GM18499 (cell line): Measurements from ENCODE around the gene TMEM43.
"Not testable (repeated sequence)": the region's sequence is repeated elsewhere in the genome, so short reads cannot be mapped to it uniquely, and the experiment has no call there.

Experiments used
- ATAC-seq: cut with Tn5 transposase; IDR thresholded peaks from one replicate; pipeline ENCODE4 v1.9.1; 2021; ENCODE audit warnings: moderate number of reproducible peaks; ENCODE audit not compliant: insufficient read depth, unreplicated experiment

TMEM43 gene

DNA sequence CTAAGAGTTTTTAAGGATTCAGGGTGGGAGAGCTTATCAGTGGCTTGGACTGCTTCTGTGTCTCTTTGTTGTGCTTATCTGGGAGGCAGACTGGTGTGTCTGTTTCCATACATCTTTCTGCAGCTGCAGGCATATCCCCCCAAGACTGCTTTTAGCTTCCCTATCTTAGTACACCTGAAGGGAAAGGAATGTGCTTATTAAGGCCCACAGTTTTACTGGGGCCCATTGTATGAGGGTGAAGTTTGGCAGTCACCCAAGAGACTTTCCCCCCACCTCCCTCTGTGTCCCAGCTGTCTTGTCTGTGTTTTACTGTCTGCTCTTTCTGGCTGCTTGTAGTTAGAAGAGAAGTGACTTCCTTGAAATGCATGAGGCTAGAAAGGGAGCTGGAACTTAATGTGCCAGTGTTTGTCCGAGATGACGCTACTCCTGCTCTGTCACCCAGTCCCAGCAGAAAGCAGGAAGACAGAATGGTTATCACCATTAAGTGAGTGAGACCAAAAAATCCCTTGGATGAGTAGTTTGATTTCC is 3.9 kb upstream of the TMEM43 start:
- not testable (repeated sequence) for ATAC-seq

GRCh38 chr3:14121859-14122258 is 3.0 kb upstream of the TMEM43 start:
- no peak for ATAC-seq

DNA sequence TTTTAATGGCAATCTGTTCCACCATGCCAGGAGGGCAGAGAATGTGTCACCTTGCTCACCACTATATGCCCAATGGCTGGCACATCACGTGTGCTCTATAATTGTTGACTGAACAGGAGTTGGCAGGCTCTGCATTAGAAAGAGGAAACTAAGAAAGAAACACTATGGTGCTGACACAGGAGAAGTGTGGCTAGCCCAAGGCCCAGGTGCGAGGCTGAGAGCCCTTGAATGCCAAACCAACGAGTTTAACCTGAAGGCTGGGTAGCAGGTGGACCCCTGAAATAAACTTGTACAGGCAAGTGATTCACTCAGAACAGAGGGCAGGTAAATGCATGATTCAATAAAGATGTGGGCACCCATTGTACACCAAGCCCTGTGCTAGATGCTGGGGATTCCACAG is 2.6 kb upstream of the TMEM43 start:
- no peak for ATAC-seq

DNA sequence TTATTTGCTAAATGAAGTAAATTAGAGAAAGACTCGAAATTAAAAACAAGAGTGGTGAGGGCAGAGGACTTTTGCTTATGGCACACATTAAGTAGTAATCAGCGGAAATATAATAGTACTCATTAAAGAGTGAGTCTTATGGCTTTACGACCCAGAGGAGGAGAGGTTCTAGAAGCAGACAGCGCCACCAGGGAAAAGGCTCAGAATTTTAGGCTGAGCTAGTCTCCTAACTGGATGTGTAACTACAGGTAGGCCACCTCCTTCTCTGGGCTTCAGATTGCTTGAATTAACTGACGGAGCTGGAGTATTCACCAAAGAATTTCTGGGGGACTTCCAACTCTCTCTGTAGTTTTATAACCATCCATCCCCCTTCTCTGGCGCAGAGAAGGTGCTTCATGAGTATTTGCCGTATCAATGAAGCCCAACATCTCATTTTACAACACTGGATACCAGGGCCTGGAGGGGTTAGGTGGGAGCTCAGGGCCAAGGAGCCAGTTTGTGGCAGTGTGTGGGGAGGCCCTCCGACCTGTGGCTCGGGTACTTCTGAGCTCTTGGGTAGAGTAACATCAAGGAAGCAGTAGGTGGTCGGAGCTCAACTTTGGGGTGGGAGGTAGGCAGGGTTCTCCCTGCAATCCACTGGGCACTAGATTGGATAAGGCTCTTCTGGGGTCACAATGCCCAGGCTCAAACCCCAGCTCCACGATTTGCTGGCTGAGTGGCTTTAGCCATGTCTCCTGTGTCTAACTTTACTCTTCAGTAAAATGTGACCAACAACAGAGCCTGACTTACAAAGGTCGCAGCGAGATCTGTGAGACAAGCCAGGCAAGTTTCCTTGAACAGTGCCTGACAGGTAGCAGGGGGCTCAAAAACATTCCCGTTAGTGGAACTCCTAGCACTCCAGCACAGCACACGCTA is 1.3 kb upstream of the TMEM43 start:
- ATAC-seq, result no peak

GRCh38 chr3:14124223-14124614 is 633 bp upstream of the TMEM43 start:
- ATAC-seq, result peak; percentile 25

DNA sequence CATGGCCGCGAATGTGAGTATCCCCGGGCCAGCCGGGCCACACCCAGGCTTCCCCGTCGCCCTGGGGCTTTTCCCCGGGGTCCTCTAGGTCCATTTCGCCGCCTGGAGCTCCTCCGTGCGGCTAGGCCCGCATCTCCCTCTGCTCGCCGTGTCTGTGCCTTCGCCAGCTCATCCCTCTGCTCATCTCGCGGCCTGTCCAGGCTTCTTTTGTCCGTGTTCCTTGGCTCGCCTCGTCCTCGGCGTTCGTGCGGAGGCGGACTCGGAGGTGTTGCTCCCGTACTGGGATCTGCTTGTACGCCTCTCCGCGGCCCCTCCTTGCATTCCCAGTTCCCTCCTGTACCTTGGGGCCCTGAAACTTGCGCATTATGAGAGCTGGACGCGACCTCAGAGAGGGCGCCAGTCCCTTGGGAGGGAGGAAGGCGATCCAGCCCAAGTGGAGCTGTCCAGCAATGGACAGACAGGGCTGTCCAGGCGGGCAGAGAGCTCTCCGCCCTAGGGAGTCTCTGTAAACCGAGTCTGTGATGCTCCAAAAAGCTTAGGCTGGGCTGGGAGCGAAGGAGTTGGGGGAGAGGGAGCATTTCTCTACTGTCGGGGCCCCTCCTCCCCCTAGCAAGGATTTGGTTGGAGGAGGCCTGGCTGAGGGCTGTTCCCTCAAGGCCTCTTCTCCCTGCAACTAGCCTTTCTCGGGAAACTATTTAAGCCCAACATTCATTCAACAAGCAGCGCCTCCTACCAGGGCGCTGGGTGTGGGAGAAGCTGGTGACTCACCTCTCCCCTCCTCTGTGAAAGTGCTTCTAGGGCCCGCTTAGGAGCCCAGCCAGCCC is 553 bp downstream of the TMEM43 start:
- ATAC-seq, result no peak

DNA sequence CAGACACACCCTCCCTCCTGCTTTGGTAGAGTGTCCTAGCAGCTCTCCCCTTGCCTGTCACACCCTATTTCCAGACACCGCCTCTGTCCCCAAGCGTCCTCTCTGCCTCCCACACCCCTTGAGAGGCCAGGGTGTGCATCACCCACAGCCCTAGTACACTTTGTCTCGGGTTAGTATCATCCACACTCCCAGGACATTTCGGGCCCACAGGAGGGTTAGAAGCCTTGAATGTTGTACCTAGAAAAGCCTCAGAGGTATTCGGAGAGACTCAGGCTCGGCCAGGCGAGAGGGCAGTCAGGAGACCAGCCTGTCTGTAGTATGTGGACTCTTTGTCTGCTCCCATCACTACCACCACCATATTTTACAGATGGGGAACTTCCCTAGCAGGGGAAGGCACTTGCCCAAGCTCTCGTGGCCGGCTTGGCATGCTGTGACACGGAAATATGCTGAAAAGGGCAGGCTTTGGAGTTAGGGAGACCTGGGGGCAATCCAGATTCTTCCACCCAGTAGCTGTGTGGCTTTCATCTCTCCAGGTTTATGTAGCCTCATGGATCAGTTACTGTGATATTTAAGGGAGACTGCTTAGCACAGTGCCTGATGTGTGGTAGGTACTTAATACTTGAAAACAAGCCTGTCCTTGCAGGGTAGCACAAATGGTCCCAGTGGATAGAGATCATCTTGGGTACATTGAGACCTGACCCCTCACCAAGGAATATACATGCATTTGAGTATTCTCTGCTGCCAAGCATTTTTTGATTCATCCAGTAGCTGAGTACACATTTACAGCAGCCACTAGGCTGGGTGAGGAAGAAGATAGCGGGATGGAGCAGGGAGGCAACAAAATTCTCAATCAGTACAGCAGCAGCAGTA is 1.4 kb downstream of the TMEM43 start:
- no peak for ATAC-seq

- ATAC-seq, result no peak
Observed at GRCh38 chr3:14126887-14127505, 2.1 kb downstream of the TMEM43 start.

DNA sequence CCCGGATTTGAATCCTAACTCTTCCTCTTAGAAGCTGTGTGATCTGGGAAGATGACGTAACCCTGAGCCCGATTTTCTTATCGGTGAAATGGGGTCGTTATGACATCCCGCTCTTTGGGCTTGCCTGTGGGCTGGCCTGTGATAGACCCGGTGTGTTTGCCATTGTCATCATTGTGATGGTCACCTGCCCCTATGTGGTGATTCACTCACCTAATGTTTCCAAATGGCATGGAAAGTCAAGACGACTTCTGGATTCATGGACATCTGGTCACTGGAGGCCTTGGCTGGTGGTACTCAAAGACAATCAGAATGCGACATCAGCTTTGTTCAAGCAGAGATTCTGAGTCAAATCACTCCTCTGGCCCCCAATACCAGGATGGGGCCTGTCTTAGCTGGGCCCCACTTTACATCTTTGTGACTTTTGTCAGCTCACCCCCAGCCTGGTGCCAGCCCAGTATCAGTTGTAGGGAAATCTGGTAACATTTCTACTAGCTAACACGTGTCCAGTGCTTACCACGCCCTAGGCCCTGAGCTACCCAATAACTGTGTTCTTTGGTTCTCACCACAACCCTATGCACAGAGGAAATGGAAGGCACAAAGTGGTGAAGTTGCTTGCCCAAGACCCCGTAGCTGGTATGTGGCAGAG is 2.8 kb downstream of the TMEM43 start:
- no peak for ATAC-seq

GRCh38 chr3:14128724-14129123 is 3.9 kb downstream of the TMEM43 start:
- no peak for ATAC-seq

- ATAC-seq, result no peak
Observed at GRCh38 chr3:14129296-14129695, 4.4 kb downstream of the TMEM43 start.

GRCh38 chr3:14130230-14130629 is 5.4 kb downstream of the TMEM43 start:
- no peak for ATAC-seq

DNA sequence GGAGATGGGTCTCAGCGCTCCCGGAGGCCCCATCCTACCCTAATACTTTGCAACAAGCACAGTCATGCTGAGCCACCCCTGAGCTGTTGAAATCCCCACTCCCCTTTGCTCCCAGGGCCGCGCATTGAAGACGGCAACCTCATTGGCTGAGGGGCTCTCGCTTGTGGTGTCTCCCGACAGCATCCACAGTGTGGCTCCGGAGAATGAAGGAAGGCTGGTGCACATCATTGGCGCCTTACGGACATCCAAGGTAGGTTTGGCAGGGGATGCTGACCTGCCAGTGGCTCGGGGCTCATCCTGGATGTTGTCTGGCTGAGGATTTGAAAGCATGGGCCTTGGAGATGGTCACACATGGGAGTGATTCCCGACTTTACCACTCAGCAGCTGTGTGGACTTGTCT is 5.9 kb downstream of the TMEM43 start:
- no peak for ATAC-seq

DNA sequence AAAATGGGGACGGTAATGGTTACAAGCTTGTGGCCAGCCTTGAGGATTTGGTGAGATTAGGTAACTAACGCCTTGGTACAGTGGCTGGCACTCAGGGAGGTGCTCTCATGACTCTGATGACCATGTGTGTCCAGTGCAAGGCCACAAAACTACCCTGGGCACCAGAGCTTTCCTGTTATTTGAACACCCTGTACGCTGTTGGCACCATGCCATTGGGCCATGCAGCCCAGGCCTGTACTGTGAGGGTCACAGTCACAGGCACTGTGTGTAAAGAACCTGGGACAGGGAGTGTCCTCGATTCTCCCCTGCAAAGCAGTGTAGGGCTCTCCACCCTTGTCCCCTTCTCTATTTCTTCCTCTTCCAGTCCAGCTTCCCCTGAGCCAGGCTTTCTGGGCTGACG is 6.3 kb downstream of the TMEM43 start:
- no peak for ATAC-seq

GRCh38 chr3:14132120-14132519 is 7.3 kb downstream of the TMEM43 start:
- no peak for ATAC-seq

DNA sequence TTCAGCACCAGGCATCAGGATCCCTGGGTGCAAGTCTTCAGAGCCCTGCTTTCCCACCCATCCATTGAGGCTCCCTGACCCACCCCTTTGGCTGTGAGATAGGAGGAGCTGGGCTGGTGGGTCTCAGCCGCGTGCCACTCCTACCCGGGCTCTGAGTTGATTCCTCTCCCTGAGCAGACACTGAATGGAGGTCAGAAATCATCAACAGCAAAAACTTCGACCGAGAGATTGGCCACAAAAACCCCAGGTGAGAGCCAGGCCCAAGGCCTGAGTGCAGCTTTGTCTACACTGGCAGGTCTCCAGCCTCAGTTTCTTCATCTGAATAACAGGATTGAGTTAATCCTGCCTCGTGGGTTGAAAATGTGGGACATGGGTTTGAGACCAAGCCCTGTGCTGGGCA is 7.8 kb downstream of the TMEM43 start:
- ATAC-seq, result no peak

DNA sequence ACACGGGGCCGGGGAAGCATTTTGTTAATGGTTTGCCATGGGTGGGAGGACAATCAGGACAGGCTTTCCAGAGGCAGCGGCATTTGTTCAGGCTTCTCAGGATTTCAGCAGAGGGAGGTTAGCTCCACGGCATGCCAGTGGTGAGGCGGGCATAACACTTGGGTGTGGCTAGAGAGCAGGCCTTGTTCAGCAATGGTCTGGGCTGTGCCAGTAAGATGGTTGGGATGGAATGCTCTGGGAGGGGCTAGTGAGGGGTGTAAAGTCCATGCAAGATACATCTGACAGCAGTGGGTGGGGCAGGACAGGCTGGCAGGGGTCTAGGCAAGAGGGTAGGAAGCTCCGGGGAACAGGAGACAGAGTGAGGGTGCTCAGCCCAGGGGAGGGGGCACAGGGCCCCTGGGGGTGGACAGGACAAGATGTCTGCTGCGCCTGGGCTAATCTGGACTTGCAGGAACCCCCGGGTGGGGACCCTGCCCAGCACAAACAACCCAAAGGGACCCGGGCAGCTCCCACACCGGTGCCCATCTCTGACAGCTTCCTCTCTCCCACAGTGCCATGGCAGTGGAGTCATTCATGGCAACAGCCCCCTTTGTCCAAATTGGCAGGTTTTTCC is 8.4 kb downstream of the TMEM43 start:
- ATAC-seq, result no peak

- ATAC-seq, result no peak
Observed at GRCh38 chr3:14133876-14134275, 9.0 kb downstream of the TMEM43 start.

- ATAC-seq, result no peak
Observed at GRCh38 chr3:14134291-14134690, 9.4 kb downstream of the TMEM43 start.
